Coronary artery (tissue), 2 donors: ENCODE data around the gene PRX.

Experiments used
- DNase-seq: peaks from one replicate; pipeline ENCODE4 v3.0.0-alpha.2; 2017; ENCODE audit warnings: low spot score
- H3K27ac ChIP-seq, 2 donors: fragments of 200-600 bp; sonication (generic); one replicate each; pipeline ENCODE4 v1.5.1; 2016 to 2019
- H3K4me3 ChIP-seq: fragments of 200-600 bp; sonication (generic); 2 replicates; pipeline ENCODE4 v1.5.1; 2016; ENCODE audit warnings: mild to moderate bottlenecking, moderate library complexity
- TF ChIP-seq, protein P1 (sequence below): fragments of 200-600 bp; sonication (generic); IDR thresholded peaks from one replicate; pipeline ENCODE4 v1.5.1; 2019; ENCODE audit warnings: antibody characterized with exemption

The PRX gene

DNA sequence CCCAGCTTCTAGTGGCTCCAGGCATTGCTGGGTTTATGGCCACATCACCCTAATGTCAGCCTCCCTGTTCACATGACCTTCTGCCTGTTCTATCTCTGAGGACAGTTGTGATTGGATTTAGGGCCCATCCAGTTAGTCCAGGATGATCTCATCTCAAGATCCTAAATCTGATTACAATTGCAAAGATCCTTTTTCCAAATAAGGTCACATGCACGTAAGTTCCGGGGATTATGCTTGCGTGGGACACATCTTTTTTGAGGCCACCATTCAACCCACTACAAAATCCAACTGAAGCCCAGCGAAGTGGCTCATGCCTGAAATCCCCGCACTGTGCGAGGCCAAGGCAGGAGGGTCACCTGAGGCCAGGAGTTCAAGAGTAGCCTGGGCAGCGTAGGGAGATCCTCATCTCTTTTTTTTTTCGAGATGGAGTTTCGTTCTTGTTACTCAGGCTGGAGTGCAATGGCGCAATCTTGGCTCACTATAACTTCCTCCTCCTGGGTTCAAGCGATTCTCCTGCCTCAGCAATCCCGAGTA lies 52.4 kb downstream of the PRX start:
- peak overlapping the region in 1 of 2 donors; percentile 45 for H3K27ac ChIP-seq
- H3K4me3 ChIP-seq, result no peak overlapping the region
- TF ChIP-seq, protein P1, sequence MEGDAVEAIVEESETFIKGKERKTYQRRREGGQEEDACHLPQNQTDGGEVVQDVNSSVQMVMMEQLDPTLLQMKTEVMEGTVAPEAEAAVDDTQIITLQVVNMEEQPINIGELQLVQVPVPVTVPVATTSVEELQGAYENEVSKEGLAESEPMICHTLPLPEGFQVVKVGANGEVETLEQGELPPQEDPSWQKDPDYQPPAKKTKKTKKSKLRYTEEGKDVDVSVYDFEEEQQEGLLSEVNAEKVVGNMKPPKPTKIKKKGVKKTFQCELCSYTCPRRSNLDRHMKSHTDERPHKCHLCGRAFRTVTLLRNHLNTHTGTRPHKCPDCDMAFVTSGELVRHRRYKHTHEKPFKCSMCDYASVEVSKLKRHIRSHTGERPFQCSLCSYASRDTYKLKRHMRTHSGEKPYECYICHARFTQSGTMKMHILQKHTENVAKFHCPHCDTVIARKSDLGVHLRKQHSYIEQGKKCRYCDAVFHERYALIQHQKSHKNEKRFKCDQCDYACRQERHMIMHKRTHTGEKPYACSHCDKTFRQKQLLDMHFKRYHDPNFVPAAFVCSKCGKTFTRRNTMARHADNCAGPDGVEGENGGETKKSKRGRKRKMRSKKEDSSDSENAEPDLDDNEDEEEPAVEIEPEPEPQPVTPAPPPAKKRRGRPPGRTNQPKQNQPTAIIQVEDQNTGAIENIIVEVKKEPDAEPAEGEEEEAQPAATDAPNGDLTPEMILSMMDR, result no peak
- no peak for DNase-seq

DNA sequence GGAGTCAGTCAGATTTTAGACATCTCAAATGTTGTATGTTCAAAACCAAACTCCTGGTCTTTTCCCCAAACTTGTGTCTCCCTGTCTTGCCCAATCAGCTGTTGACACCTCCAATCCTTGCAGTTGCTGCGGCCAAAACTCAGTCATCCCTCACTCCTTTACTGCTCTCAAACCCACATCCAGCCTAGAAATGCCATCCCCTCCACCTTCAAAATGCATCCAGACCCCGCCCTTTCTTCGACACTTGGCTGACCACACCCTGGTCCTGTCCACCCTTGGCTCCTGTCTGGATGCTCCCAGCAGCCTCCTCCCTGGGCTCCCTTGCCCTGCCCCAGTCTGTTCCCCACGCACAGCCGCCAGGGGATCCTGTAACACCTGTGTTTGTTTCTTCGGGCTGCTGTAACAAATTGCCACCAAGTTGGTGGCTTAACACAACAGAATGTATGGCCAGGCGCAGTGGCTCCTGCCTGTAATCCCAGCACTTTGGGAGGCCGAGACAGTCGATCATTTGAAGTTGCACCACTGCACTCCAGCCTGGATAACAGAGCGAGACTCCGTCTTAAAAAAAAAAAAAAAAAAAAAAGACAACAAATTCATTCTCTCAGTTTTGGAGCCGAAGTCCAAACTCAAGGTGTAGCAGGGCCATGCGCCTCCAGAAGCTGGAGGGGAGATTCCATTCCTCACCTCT lies 53.0 kb downstream of the PRX start:
- DNase-seq, result no peak
- no peak overlapping the region for H3K4me3 ChIP-seq
- H3K27ac ChIP-seq, result peak overlapping the region in 1 of 2 donors; percentile 45
- TF ChIP-seq, protein P1, result no peak

DNA sequence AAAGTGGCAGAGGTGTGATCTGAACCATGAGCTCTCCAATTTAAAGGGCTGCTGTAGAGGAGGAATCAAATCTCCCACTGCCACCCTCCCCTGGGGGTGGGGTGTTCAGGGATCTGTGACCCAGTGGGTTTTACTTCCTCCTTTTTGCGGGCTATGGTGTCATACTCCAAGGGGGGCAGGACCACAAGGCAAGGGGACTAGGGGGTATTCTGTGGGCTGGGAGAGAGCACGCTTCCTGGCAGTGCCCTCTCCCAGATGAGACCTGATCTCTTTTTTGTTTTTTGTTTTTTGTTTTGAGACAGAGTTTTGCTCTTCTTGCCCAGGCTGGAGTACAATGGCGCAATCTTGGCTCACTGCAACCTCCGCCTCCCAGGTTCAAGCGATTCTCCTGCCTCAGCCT lies 54.4 kb downstream of the PRX start:
- no peak overlapping the region for H3K4me3 ChIP-seq
- no peak overlapping the region for H3K27ac ChIP-seq
- TF ChIP-seq, protein P1, result no peak

DNA sequence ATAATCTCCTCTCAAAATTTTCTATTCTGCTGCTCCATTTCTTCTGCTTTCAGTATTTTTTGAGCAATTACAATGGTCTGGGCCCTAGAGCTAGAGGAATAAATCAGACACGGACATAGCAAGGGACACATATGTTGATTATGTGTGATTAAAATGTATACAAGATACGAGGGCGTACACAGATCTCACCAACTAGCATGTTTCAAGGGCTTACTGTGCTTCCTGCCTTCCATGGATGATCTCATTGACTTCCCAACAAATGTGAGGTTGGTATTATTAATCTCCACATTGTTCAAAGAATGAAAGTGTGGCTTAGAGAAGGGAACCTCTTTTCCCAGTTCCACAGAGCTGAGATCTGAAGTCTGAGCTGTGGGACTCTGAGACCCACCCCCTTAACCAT lies 55.5 kb downstream of the PRX start:
- TF ChIP-seq, protein P1, result no peak
- DNase-seq, result no peak
- H3K4me3 ChIP-seq, result no peak overlapping the region
- no peak overlapping the region for H3K27ac ChIP-seq

More for the DNA sequence above, 54.4 kb downstream of the PRX start:
- DNase-seq, result no peak

DNA sequence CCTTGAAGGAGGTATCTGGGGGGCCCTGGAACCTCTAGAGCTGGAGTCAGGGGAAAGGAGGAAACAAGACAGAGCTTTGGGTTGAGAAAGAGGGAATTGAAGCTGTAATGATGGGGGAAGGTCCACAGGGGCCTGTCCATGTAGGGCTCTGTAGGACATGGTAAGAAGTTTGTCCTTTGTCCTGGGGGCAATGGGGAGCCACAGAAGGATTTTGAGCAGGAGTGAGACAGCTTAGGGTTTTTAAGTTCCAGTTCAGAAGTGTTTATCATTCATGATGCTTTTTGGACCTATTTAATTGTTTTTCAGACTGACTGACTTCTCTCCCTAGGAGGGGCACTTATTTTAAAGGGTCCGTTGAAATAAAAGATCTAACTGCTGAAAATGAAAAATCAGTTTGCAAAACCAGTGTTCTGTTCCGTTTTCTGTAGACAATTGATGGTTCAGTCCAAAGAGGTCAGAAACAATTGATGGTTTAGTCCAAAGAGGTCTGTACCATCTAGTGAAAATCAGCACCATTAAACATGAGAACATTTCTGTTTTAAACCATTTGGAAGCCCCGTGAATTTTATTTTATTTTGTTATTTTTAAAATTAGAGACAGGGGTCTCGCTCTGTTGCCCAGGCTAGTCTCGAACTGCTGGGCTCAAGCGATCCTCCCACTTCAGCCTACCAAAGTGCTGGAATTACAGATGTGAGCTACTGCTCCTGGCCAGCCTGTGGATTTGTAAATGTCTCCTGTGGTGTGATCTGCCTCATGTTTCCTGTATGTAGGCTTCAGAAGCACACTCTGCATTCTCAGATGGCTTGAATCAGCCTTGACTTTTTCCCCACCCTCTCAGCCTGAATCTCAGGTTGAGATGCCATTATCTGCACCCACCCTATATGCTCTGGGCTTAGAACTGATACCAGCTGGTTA lies 56.2 kb downstream of the PRX start:
- Histone ChIP-seq H3K4me3 (no peak overlapping the region), H3K27ac (no peak overlapping the region)
- no peak for DNase-seq
- TF ChIP-seq, protein P1, result no peak

DNA sequence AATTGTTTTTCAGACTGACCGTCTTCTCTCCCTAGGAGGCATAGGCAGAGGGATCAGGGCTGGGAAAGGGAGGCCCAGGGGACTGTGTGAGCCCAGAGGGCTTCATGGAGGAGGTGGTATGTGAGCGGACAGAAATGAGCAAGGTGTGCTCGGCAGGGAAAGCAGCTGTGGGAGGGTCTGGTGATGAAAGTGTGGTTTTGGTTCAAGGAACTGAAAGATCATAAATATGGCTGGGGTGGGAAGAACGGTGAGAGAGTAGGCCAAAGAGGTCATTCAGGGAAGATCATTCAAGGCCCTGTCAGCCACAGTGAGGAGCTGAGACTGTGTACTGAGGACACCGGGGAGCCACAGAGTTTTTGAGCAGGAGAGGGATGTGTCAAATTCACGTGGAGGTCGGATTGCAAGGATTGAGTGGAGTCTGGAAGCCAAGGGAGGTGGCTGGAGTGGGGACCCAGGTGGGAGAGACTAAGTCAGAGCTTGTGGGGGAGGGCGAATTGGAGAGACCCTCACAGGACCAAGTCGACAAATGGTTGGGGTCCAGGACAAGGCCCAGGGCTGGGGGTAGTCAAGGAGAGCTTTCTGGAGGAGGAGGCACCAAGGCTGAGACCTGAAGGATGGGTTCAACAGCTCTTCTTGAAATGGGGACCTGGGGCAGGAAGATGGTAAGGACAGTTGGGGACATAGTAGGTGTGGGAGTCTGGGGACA lies 57.0 kb downstream of the PRX start:
- TF ChIP-seq, protein P1, result no peak
- no peak overlapping the region for H3K4me3 ChIP-seq
- no peak overlapping the region for H3K27ac ChIP-seq
- no peak for DNase-seq
